K562 (cell line): Measurements from ENCODE around the gene ACADL.

Experiments
- ARID2 ChIP-seq: fragments of 450-650 bp; IDR thresholded peaks from 2 replicates; pipeline ENCODE4 v1.6.1; 2017; ENCODE audit warnings: antibody characterized with exemption, mild to moderate bottlenecking
- ARNT ChIP-seq, 2 experiments: fragments of 450-650 bp; IDR thresholded peaks; 2 replicates each; pipeline ENCODE4 v1.6.1; 2016; ENCODE audit warnings: mild to moderate bottlenecking in 1 of 2
- CREB1 ChIP-seq, 2 experiments: sonication (generic) in 1 of 2; formaldehyde crosslinking in 1 of 2; IDR thresholded peaks; 2 replicates each; pipeline versions ENCODE4 v1.6.1 to v1.8.0; 2012 to 2022; ENCODE audit warnings: inconsistent platforms in 1 of 2, mild to moderate bottlenecking in 1 of 2, missing genetic modification reagents in 1 of 2, moderate library complexity in 1 of 2
- CTCF ChIP-seq, 3 experiments: IDR thresholded peaks in 2 of 3; conservative IDR thresholded peaks in 1 of 3; 2 replicates each; pipeline ENCODE4 v1.5.1; 2011 to 2012; ENCODE audit warnings: low read length in 3 of 3, mild to moderate bottlenecking in 3 of 3, control low read depth in 2 of 3, improper control_type of control experiment in 1 of 3, inconsistent platforms in 1 of 3, low read depth in 1 of 3, mixed read lengths in 1 of 3, moderate library complexity in 1 of 3; ENCODE audit not compliant: insufficient read depth in 2 of 3
- ESRRA ChIP-seq: fragments of 450-650 bp; IDR thresholded peaks from 2 replicates; pipeline ENCODE4 v1.6.1; 2014; ENCODE audit warnings: low read depth, mild to moderate bottlenecking, moderate library complexity, borderline replicate concordance
- MAX ChIP-seq: sonication (generic); formaldehyde crosslinking; IDR thresholded peaks from 2 replicates; pipeline ENCODE4 v1.9.0; 2022; ENCODE audit warnings: mild to moderate bottlenecking, missing genetic modification reagents
- POLR2A ChIP-seq: fragments of 450-650 bp; conservative IDR thresholded peaks from 2 replicates; pipeline ENCODE4 v1.6.1; 2016
- POLR2AphosphoS5 ChIP-seq: IDR thresholded peaks from 2 replicates; pipeline ENCODE4 v1.6.1; 2011; ENCODE audit warnings: mild to moderate bottlenecking, low read depth, low read length, moderate library complexity; ENCODE audit not compliant: control insufficient read depth, insufficient read depth
- SMARCA5 ChIP-seq: fragments of 450-650 bp; IDR thresholded peaks from 2 replicates; pipeline ENCODE4 v1.6.1; 2016
- TARDBP ChIP-seq: fragments of 450-650 bp; IDR thresholded peaks from 2 replicates; pipeline ENCODE4 v1.6.1; 2016
- TCF7L2 ChIP-seq: fragments of 150-350 bp; IDR thresholded peaks from 2 replicates; pipeline ENCODE4 v1.6.1; 2016; ENCODE audit warnings: low read depth, mild to moderate bottlenecking, low read length, moderate library complexity
- TOE1 ChIP-seq, 2 experiments: fragments of 450-650 bp in 1 of 2; sonication (generic) in 1 of 2; formaldehyde crosslinking in 1 of 2; IDR thresholded peaks; 2 replicates each; pipeline versions ENCODE4 v1.7.1 to v1.8.0; 2016 to 2022; ENCODE audit warnings: borderline replicate concordance in 2 of 2, mild to moderate bottlenecking in 2 of 2, antibody characterized with exemption in 1 of 2, inconsistent platforms in 1 of 2, low read depth in 1 of 2, missing genetic modification reagents in 1 of 2, moderate library complexity in 1 of 2
- ZC3H11A ChIP-seq: IDR thresholded peaks from 2 replicates; pipeline ENCODE4 v1.6.1; 2012; ENCODE audit warnings: low read depth, low read length, improper control_type of control experiment

GRCh38 chr2:210207929-210208328 is 17.3 kb downstream of the ACADL start:
- no peak for TF ChIP-seq SMARCA5
- TF ChIP-seq POLR2A, result no peak
- TF ChIP-seq TARDBP, result no peak
- no peak for TF ChIP-seq POLR2AphosphoS5
- TF ChIP-seq ESRRA, result no peak
- TF ChIP-seq MAX (CRISPR knock-in tag), result no peak
- no peak for TF ChIP-seq ARID2
- no peak for TF ChIP-seq CREB1 (IDR thresholded peaks at IDR 0.05)
- no peak for TF ChIP-seq CREB1 (CRISPR knock-in tag; IDR thresholded peaks at IDR 0.05)
- TF ChIP-seq ZC3H11A, result no peak
- no peak for TF ChIP-seq CTCF (IDR thresholded peaks at IDR 0.05 in 2 of 3, conservative IDR thresholded peaks at IDR 0.05 in 1 of 3; ENCODE audit: insufficient read depth in 2 of 3, low read depth in 1 of 3, low read length in 3 of 3)
- no peak for TF ChIP-seq TOE1 (IDR thresholded peaks at IDR 0.05; ENCODE audit: borderline replicate concordance)
- TF ChIP-seq TOE1 (CRISPR knock-in tag; IDR thresholded peaks at IDR 0.05; ENCODE audit: borderline replicate concordance, low read depth), result no peak
- no peak for TF ChIP-seq TCF7L2
- no peak for TF ChIP-seq ARNT (IDR thresholded peaks at IDR 0.05)
